DMS114 treated with DMSO at 0.1 percent for 48 hours (cell line): ENCODE data around the gene LCNL1.
"Not testable (repeated sequence)": the region's sequence is repeated elsewhere in the genome, so short reads cannot be mapped to it uniquely, and the experiment has no call there.

ENCODE experiments used
- DNase-seq: peaks from one replicate; lab custom pipeline; 2025; ENCODE audit not compliant: unreplicated experiment; lab: John Stamatoyannopoulos, UW

LCNL1 gene

DNA sequence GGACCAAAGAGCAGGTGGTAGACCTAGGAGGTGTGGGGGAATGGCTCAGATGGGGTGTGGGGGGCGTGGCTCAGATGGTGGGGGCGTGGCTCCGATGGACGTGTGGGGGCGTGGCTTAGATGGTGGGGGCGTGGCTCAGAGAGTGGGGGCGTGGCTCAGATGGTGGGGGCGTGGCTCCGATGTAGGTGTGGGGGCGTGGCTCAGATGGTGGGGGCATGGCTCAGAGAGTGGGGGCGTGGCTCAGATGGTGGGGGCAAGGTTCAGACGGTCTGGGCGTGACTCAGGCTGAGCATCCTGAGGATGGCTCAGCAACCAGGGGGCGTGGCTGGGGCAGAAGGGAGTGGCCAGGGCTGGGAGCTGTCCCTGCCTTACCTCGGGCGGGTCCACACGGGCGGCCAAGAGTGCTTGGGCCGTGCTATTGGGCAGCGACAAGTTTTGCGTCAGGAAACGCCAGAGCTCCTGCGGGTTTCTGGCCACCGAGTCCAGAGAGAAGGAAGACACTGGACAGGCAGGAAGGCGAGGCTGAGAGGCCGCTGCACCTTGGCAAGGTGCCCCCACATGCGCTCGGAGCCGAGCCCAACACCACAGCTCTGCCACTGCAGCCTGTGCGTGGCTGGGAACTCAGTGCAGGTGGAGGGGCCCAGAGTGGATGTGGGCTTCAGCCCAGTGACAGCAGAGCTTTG is 39.3 kb downstream of the LCNL1 start:
- DNase-seq = no peak

DNA sequence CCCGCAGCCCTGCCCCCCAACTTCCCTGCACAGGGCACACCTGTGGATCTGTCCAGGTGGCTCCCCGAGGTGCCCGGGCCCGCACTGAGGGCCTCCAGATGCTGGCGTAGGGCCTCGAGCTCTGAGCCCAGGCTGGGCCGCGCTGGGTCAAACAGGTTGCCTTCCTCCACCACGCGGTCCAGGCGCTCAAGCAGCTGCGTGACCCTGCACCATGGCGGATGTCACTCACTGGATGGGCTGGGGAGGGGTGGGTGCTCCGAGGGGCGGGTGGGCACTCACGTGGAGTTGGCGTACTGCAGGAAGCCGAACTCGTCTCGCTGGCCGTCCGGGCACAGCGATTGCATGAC is 39.8 kb downstream of the LCNL1 start:
- DNase-seq = no peak

DNA sequence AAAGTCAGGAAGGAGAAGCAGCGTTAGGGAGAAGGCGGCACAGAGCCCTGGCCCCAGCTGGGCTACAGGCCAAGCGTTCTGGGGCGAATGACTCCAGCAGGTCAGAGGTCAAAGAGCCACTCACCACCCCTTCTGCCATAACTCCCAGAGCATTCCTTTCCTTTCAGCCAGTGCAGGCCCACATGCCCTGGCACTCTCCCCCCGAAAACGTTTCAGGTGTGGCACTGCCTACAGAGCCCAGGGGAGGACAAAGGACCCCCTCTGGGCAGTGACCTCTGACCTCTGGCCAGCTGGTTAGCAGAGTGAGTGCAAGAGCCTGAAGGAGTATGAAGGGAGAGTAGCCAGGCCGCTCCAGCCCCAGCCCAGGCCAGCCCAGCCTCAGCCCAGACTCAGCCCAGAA is 40.4 kb downstream of the LCNL1 start:
- DNase-seq = no peak

DNA sequence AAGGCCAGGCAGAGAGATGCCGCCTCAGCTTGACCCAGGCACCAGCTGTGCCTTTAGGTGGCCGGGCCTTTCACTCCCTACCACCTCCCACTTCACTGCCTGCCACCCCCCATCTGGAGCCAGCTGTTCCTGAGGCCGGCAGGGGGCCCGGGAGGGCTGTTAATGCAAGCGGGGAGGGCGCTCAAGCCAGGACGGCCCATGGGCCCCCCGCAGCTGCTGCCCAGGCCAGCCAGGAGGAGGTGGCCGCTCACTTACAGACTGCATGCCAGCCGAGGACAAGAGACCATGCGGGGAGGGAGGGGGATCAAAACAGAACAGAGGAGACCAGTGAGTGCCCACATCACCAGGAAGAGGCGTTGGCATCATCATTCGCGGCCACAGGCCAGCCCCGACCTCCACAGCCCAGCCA is 40.8 kb downstream of the LCNL1 start:
- no peak for DNase-seq

DNA sequence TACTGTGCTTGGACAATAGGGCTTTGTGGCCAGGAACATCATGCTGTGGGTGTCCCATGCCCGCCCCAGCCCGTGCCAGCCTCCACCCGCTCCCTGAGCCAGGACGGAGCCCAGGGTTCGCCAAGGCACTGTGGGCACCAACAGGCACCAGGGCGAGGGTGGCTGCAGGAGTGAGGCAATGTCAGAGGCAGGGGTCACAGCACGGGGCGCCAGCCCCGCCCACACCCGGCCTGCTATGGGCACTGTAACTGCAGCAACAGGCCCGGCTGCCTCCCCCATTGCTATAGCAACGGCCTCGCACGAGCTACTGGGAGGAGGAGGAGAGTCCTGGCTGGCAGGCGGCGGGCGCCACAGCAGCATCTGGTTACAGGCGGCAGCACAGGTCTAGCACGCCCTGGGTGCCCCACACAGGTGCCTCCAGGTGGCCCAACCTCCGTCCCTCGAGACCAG is 42.7 kb downstream of the LCNL1 start:
- DNase-seq = no peak

DNA sequence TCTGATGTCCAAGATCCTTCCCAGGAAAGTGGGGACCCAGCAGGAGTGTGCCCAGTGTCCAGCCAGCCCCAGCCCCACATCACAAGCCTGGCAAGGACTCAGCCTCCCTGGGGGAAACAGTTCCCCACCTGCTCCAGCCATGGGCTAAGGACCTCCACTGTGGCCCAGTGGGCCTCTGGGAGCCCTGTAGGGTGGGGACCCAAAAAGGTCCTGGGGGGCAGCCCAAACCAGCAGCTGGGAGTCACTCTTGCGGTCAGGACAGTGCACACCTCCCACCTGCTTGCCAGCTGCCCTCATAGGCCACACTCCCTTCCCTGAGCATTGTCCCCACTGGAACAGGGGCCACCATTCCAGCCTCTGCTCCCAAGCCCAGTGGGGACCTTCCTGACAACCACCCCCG is 43.6 kb downstream of the LCNL1 start:
- DNase-seq = no peak

DNA sequence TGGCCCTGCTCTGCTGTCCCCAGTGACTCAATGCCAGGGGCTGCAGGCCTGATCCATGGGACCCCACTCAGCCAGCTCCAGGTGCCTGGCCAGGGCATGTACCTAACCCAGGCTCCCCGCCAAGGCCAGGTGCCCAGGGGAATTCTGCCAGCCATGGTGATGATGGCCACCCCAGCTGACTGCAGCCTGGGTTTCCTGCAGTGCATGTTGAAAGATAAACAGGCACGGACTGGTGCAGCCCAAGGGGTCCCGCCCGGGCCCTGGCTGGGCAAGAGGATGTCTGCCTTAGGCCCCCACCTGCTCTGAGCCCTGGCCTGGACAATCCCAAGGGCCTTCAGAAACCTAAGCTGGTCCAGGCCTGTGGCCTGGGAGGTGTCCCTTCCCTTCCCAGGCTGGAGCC is 44.0 kb downstream of the LCNL1 start:
- DNase-seq = no peak

DNA sequence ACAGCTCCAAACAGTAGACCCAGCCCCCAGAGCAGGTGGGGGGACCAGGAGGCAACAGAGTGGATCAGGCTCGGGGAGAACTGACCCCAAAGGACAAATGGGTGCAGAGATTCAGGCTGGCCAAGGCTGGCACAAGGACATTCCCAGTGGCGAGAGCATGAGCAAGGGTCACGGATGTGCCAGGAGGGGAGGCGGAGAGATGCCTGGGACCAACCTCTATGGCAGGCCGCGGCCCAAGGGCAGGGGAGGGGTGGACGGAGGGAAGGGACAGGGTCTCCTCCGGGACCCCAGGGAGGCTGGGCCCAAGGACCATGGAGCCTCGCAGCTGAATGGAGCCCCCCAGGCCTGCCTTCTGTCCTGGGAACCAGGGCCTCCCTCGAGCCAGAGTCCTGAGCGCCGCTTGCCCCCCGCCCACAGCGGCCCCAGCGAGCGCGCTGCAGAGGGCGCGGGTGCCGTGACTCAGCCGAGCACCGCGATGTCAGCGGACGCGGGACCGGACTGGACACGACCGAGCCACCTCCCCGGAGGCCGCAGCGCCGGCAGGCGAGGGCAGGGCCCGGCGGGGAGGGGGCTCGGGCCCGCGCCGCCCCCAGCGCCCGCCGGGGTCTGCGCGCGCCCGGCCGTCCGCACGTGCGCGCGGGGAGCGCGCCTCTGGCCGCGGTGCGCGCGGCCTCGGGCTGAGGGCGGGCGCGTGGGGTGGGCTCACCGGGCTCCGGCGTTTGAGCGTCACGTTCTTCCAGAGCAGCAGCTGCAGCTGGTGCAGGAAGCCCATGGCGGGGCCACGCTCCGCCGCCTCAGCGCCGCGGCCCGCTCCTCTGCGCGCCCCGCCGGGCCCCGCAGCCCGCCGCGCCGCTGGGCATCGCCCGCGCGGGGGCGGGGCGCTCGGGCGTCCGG is 44.8 kb downstream of the LCNL1 start, which contains the start of gene ABCA2:
ABCA2 (minus strand) TSS at position 869 of the 894 bp plus-strand sequence; CDS start at position 772, 97 bp downstream.
- no peak for DNase-seq

DNA sequence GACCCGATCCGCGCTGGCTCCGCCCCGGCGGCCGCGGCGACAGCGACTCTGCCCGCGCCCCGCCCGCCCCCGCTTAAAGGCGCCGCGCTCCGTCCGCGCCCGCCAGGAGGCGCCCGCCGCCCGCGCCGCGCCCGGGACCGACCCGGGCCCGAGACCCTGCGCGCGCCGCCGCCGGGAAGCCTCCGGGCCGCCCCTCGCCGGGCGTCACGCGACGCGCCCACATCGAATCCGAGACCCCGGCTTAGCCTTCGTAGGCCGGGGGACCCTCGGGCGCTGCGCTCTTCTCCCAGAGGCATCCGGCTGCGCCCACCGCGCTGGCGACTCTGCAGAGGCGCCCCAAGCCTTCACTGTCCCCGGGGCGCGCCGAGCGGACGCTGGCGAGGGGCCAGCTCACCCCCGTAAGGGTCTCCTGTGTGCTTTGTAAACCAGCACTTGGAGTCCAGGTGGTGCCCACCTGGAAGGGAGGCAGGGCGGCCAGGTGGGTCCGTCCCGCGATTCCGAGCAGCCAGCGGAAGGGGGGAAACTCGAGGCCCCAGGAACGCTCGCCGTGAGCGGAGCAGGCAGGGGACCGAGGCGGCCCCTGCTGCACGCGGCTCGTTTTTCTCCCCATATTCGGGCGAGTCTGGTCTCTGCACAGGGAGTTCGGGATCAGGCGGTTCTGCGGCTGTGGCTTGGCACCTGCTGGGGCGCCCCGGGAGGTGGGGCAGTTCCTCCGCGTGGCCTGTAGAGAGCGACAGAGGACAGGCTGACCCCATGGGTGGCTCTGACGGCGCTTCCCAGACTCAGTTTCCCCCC is 45.7 kb downstream of the LCNL1 start:
- DNase-seq = no peak

DNA sequence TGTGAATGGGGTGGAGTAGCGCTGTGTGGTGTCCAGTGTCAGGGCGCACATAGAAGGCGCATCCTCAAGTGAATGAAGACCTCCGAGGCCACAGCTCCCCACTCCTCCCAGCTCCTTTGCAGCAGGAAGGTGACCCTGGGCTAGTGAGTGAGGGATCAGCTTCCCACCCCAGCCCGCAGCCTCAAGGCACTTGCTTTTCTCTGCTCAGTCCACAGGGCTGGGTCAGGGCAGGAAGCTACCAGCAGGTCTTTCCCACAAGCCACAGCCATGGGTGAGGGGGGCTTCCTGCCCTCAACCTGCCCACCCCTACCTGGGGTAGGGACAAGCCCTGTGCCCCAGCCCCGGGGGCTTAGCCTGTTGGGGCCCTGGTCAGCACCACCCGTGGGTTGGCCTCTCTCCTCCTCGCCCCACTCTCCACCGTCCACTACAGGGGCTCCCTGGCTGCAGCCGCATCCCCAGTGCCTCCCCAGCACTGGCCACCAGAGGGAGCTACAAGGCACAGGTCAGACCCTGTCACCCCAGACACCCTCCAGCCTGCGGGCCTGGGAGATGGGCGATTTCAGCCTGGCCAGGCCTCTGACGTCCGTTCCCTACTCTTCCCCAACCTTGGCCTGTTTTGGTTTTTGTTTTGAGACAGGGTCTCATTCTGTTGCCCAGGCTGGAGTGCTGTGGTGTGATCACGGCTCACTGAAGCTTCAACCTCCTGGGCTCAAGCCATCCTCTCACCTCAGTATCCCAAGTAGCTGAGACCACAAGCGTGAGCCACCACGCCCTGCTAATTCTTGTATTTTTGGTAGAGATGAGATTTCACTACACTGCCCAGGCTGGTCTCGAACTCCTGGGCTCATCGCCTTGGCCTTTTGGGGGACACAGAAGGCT is 46.5 kb downstream of the LCNL1 start:
- peak; percentile 18 for DNase-seq

DNA sequence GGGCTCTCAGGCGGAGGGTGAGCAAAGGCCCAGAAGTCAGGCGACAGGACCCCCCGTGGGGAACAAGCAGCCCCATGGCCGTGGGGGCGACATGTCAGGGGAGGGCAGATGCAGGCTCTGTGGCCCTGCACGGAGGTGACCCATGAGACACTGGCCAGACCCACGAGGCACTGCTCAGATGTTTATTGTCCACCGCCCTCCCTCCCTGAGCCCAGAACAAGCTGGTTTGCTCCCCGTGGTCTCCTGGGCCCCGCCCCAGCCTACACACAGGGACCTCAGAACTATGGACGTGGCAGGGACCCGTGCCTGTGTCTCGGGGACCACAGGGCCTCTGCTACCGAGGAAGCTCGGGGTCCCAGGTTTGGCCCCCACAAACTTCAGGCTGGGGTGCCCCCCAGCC is 47.2 kb downstream of the LCNL1 start:
- no peak for DNase-seq

DNA sequence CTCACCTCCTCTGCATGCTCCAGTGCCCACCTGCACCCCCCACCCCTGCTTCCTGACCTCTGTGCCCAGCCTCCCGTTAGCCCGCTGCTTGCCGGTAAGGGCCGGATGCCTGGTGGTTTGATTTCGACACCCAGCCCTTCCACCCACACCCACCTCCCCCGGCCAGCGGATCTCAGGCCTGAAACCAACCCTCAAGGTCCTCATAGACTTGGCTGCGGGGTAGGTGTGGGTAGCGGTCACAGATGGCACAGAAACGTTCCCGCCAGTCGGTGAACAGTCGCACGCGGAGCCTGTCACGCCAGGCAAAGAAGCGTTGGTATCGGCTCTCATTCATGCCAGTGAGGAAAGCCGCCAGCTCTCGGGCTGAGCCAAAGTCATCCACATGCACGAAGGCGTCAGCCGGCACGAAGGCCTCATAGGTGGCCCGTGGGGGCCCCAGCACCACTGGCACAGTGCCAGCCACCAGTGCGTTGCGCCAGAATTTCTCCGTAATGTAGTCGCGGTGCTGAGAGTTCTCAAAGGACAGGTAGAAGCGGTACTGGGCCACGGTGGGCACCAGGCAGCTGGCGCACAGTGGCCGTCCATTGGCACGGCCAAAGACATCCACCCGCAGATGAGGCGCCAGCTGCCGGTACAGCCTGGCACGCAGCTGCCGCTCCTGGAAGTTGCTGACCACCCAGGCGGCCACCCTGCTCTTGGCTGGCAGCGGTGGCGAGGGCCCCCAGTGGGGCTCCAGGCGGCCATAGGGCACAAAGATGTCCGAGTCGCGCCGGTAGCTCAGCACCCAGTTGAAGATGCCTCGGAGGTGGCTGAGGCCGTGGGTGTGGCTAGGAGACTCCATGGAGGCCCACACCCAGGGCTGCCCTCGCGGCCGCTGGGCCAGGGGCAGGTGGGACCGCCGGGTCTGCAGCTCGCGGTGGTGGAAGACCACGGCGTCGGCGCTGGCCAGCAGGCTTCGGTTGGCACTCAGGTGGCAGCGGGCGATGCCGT is 48.0 kb downstream of the LCNL1 start:
- DNase-seq = no peak

DNA sequence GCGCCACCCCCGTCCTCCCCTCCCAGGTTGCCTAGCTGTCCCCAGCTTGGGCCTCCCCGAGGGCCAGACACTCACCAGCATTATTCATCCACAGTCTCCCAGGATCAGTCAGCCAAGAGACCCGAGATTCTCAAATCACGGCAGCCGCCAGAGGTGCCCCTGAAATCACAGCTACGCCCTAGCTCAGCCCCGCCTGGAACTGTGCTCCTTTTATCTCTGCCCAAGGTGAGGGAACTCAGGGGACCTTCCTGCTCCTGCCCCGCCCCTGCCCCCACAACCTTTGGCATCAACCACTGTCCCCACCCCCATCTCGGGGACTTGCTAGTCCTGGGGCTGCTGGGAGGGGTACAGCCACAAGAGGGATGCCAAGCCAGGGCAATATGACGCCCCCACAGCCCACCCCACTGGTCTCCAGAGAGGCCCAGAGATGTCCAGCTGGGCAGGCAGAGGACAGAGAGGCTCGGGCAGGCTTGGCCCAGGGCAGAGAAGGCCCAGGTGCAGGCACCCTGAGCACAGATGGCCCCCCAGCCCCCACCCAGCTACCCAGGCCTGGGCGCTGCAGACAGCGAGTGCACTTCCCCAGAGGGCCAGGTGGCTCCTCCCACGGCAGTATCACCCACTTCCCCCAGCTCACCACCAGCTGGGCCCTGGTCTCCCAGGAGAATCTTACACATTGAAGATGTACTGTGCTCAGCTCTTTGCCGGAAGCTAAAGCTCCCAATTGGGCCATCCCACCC is 49.3 kb downstream of the LCNL1 start, which contains the start of gene FUT7:
FUT7 (minus strand) TSS at position 185 of the 737 bp plus-strand sequence; CDS start at position 88, 97 bp downstream.
- no peak for DNase-seq

DNA sequence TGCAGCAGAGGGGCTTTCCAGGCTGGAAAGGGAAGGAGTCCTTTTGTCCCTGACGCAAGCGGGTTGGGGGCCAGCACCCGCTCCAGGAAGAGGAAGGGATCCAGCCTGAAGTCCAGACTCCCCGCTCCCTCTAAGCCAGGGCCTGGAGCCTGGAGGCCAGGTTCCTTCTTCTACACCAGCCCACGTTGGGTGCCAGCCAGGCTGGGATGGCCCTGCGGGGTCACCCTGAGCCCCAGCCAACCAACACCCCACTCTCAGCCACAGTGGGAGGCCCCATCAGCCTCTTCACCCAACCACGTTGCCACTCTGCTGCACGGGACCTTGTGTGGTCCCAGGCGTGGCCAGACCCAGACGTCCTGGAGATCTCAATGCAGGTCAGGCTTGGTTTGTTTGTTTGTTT is 50.1 kb downstream of the LCNL1 start:
- no peak for DNase-seq

DNA sequence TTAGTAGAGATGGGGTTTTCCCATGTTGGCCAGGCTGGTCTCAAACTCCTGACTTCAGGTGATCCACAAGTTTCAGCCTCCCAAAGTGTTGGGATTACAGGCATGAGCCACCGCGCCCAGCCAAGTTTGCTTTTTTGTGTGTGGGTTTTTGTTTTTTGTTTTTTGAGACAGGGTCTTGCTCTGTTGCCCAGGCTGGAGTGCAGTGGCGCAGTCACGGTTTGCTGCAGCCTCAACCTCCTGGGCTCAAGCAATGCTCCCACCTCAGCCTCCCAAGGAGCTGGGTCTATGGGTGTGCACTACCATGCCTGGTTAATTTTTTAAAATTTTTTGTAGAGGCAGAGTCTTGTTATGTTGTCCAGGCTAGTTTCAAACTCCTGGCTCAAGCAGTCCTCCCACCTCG is 50.7 kb downstream of the LCNL1 start:
- DNase-seq = not testable (repeated sequence)

DNA sequence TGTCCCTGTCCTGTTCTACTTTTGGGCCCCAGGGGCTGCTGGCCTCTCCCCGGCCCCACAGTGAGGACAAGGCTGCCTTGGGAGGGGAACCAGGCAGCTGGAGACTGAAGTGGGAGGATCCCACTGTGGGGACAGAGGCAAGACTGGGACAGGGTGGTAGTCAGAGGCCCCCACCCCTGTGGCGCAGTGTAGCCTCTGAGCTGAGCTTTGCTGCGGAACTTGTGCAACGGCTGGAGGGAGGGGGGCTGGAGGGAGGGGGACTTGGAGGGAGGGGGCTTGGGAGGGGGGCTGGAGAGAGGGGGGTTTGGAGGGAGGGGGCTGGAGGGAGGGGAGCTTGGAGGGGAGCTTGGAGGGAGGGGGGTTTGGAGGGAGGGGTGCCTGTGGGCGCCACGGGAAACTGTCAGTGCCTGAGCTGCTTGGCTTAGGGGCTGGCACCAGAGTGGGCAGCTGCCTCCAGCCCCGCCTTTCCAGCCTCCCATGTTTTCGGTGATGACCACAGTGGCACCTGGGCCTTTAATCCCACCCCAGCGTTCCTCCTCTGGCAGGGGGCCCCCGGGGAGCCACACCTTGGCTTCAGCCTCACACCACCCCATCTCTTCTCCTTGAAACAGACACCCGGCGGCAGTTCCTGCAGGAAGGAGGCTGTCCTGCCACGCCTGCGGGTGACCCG is 51.4 kb downstream of the LCNL1 start:
- DNase-seq = no peak

DNA sequence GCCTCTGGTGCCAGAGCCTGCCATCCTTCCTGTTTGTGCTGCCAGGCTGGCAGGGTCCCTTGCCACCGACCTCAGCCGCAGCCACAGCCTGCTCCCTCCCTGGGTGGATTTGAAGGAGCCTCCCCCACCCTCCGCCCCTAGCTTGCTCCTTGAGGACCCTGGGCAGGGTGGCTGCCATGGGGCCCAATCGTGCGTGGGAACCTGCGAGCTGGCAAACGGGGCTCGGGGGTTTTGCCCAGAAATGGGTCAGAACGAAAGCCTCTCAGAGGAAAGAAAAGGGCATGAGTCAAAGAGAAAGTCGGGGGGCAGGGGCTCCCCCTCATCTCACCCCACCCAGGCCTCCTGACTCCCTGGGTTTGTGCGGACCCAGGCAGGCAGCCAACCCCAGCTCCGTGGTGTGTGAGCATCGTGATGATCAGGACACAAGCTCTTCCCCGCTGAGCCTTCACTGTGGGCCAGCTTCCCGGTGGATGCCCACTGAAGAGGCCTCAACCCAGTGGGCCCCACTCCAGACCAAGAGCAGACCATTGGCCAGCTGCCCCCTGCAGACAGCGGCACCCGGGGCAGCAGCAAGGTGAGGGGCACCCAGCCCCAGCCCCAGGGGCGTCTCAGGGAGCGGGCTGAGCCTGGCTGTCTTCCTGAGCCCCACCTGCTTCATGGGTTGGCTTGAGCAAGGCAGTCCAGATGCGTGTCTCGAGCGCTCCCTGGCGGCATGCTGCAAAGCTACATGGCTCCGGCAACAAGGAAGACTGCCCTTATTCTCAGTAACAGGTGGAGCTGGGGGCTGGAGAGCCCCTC is 52.1 kb downstream of the LCNL1 start:
- peak; percentile 52 for DNase-seq
